Fibroblast of pulmonary artery (primary cell): ENCODE results near the gene RAX2.

Experiments used
- DNase-seq: peaks from one replicate; pipeline ENCODE4 v3.0.0-alpha.2; 2010; ENCODE audit warnings: low read depth
- H3K4me3 ChIP-seq: replicated peaks from 2 replicates; pipeline ENCODE4 v1.5.1; 2011; ENCODE audit warnings: low read depth, mild to moderate bottlenecking, control low read depth, low read length, moderate library complexity
- TF ChIP-seq, protein P1 (sequence below): IDR thresholded peaks from 2 replicates; pipeline ENCODE4 v1.5.1; 2011; ENCODE audit warnings: mild to moderate bottlenecking, control low read depth, low read length, inconsistent platforms; ENCODE audit errors: missing control alignments

Gene RAX2

DNA sequence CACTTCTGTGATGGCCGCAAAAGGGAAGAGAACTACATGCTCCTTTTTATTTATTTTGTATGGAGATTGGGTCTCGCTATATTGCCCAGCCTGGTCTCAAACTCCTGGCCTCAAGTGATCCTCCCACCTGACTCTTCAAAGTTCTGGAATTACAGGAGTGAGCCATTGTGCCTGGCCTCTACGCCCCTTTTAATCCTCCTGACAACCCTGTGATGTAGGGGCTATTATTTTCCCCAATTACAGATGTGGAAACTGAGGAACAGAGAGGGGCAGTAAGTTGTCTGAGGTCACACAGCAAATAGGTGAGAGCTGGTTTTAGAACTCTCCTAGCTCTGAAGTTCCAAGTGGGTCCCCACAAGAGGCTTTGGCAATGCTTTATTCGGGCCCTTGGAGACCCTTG lies 52.2 kb downstream of the RAX2 start:
- no peak for DNase-seq
- H3K4me3 ChIP-seq: no peak overlapping the region
- TF ChIP-seq, protein P1, sequence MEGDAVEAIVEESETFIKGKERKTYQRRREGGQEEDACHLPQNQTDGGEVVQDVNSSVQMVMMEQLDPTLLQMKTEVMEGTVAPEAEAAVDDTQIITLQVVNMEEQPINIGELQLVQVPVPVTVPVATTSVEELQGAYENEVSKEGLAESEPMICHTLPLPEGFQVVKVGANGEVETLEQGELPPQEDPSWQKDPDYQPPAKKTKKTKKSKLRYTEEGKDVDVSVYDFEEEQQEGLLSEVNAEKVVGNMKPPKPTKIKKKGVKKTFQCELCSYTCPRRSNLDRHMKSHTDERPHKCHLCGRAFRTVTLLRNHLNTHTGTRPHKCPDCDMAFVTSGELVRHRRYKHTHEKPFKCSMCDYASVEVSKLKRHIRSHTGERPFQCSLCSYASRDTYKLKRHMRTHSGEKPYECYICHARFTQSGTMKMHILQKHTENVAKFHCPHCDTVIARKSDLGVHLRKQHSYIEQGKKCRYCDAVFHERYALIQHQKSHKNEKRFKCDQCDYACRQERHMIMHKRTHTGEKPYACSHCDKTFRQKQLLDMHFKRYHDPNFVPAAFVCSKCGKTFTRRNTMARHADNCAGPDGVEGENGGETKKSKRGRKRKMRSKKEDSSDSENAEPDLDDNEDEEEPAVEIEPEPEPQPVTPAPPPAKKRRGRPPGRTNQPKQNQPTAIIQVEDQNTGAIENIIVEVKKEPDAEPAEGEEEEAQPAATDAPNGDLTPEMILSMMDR: no peak
